Activated effector memory CD4-positive, alpha-beta T cell treated with Interleukin-2 at 50 U/mL for 16 hours (primary cell): Measurements from ENCODE around the gene EZR.

Experiments
- DNase-seq: peaks from one replicate; pipeline ENCODE4 v3.0.0-alpha.2; 2020

The EZR gene

DNA sequence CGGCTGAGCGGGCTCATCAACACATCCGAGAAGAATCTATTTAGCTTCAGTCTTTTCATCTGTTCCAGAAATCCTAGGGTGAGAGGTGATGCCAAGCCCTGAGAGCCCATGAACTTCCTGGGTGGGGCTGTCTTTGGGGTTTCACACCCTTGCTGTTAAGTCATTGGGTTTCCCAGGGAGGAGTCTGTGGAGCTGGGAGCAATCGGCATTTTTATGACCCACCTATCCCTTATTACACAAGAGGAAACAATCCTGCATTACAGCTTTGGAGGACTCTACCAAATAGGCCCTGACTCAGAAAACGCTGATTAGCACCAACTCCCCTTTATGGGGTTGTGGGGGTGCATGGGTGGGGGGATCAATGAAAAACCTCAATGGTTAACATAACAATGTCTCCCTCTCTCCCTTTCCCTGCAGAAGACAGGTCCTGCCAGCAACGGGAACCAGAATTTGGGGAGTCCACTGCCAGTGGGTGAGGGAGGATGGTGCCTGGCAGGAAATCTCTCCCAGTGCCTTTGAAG is 46.3 kb downstream of the EZR start:
- no peak for DNase-seq

DNA sequence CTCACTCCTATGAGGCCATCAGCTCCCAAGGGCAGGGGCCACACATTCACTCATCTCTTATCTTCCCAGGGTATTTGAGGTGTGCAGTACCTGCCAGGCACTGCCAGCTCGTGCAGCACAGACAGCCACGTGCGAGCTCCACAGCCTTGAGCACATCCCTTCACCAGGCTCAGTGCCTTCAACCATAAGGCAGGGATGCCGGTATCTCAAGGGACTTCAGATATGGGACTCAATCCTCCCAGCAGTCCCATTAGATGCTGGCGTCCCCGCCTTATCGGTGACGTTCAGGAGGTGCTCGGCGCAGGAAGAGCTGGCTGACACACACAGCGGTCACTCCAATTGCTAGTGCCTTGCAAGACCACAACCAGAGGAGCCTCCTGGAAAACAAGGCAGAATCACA is 47.0 kb downstream of the EZR start:
- no peak for DNase-seq

DNA sequence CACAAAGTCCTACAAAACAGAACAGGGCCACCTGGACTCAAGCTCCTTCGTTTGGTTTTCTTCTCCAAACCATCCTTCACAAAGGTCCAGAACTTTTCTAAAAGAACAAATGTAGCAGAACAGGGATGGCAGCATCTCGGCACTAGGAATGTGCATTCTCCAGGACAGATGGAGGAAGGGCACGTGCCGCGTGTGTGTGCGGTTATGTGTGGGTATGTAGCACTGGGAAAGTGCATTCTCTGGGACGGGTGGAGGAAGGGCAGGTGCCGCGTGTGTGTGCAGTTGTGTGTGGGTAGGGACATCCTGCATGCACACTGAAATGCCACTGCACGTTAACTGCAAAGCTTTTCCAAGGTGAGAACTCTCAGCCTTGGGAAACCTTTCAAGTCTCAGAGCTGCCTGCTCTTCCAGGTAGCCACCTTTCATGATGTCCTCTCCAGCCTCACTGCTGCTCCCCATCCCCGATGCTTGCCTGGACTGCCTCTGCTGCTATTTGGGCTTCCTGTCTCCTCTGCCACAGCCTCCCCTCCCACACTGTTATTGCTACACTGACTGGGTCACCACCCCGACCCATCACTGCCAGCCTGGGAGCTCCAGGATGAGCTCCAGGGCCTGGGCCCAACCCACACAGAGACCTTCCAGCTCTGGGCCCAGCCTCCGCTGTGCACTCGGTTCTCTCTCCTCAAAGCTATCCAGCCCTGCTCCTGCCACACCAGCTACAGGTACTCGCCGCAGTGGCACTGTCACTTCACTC is 47.6 kb downstream of the EZR start:
- DNase-seq: no peak

GRCh38 chr6:158770533-158771330 is 48.4 kb downstream of the EZR start:
- DNase-seq: no peak

DNA sequence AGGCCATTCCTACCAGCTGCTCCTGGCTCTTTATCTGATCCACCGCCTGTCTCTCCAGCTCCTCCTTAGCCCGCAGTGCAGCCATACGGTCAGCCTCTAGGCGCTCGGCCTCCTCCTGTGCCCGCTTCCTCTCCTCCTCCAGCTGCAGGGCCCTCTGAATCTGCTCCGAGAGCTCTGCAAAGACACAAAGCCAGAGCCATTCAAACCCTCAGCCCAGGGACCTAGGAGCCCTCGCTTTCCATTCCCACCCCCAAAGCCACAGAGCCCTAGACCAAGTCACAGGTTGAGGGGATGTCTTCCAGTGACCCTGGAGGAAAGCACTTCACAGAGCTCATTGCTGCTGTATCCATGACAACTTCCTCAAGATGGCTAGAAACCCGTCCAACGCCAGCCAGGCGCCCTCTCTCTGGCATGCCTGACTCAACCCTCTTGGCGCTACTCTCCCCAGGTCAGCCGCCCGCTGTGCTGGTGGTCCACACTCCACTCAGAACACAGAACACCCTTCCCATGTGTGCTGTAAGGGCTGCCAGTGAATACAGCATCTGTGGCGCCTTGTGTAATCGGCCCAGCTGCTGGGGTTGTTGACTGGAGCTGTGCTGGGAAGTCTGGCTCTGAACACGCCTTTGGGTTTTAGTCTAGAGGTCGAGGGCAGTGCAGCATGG is 49.3 kb downstream of the EZR start:
- no peak for DNase-seq

GRCh38 chr6:158769234-158769770 is 49.9 kb downstream of the EZR start:
- no peak for DNase-seq

DNA sequence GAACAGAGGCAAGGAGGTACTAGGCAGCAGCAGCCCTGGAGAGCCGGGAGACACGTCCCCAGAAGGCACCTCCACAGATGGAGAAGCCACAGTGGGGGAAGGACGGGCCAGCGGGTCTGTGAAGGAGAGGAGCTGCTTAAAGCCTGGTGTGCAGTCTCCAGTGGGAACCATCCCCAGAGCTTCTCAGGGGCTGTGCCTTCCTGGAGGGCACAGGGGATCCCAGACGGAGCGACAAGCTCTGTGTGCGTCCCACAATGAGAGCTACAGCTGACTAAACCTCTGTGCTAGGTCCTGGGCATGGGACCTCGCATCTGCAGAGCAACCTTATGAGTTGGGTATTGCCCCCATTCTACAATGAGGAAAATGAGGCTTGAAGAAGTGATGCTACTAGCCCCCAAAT is 50.7 kb downstream of the EZR start:
- DNase-seq: no peak

DNA sequence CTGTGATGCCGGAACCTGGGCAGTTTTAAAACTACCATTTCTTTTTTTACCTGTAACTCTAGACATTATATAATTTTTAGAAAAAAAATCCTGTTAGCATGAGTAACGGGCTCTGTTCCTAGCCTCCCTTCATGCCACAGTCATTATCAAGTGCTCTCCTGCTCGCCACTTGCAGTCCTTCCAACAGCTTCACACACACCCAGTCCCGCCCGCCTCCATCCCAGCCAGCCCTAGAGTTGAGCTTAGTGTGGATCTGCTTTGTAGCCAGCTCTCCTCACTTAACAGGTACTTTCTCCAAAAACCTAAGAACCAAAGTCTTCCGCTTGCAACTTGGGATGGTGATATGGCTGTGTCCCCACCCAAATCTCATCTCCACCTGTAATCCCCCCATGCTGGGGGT is 51.5 kb downstream of the EZR start:
- no peak for DNase-seq

GRCh38 chr6:158766621-158767455 is 52.3 kb downstream of the EZR start:
- no peak for DNase-seq

DNA sequence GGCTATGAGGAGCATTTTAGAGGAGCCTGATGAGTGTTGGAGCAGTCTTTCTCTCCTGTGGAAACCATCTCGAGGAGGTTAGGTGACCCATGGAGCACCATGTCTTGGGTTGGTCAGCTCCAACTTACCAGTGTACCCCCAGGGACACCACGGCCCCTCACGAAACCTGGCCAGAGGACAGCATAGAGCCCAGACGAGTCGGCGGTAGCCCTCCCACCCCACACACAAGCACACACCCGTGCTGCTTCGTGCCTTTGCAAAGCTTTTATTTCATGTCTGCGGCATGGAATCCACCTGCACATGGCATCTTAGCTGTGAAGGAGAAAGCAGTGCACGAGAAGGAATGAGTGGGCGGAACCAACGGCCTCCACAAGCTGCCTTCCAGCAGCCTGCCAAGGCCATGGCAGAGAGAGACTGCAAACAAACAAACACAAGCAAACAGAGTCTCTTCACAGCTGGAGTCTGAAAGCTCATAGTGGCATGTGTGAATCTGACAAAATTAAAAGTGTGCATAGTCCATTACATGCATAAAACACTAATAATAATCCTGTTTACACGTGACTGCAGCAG is 53.6 kb downstream of the EZR start:
- no peak for DNase-seq

DNA sequence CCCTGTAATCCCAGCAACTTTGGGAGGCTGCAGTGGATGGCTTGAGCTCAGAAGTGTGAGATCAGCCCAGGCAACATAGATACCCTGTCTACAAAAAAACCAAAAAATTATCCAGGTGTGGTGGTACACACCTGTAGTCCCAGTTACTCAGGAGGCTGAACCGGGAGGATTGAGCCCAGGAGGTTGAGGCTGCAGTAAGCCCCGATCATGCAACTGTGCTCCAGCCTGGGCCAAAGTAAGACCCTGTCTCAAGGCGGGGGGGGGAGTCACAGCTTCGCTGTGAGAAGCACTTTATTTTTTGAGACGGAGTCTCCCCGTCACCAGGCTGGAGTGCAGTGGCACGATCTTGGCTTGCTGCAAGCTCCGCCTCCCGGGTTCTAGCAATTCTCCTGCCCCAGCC is 54.2 kb downstream of the EZR start:
- DNase-seq: no peak

- no peak for DNase-seq
Observed at GRCh38 chr6:158764183-158764849, 54.9 kb downstream of the EZR start.

GRCh38 chr6:158763434-158764182 is 55.6 kb downstream of the EZR start:
- no peak for DNase-seq

- no peak for DNase-seq
Observed at GRCh38 chr6:158762787-158763433, 56.3 kb downstream of the EZR start.

- DNase-seq: no peak
Observed at GRCh38 chr6:158761746-158762145, 57.4 kb downstream of the EZR start.

DNA sequence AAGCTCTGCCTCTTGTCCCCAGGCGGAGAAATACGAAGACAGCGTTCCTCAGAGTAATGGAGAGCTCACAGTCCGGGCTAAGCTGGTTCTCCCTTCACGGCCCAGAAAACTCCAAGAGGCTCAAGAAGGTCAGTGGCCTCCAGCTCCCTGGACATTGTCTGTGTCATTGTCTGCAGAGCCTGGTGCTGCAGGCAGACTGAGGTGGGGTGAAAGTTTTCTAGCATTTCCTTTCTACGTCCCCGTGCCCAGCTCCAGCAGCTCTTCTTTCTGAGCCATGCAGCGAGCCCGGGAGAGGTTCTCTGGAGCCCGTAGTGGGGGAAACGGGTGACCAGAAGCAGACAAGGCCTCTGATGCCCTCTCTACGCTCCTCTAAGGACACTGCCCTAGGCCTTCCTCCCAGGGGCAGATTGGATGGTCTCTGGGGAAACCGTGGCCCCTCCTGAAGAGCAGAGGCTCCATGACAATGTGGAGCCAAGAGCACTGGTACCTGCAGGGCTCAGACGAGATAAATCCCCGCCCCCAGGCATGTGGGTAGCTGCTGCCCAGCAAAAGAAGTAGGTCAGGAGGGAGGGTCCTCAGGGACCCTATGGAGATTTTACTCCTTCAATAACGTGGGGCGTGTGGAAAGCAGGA is 58.4 kb downstream of the EZR start:
- DNase-seq: no peak

- no peak for DNase-seq
Observed at GRCh38 chr6:158759966-158760617, 59.1 kb downstream of the EZR start.

DNA sequence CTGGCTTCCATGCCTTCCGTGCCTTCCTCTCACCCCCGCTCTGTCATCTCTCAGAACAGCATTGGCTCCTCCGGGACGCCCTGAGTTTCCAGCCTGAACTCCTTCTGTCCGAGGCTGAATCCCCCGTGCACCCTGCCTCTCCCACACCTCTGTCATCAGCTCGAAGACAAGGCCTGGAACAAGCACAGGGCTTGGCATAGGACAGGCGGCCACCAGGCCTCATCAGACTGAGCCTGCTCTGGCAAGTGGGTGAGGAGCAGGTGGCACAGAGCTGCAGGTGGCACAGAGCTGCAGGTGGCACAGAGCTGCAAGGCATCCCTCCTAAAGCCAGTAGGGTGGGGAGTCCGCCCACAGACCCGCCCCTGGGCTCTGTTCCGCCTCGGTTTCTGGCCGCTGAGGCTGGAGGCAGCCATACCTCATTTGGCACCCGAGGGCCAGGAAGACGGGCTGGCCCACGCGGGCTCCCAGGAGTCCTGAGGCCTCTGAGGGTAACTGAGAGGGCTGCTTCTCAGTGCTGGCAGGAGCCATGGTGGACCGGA is 60.2 kb downstream of the EZR start:
- DNase-seq: no peak

- no peak for DNase-seq
Observed at GRCh38 chr6:158758451-158758860, 60.7 kb downstream of the EZR start.
